H7 (cell line): ENCODE results near the gene BTBD16. TPM values are rescaled to one million over a fixed set of nuclear protein-coding genes. Genes with fewer than 3 reads are reported as not detected.

ENCODE experiments used
- DNase-seq: peaks from one replicate; pipeline ENCODE4 v3.0.0; 2012
- H3K27me3 ChIP-seq: 2 replicates; pipeline ENCODE4 v1.6.0; 2011; ENCODE audit warnings: mild to moderate bottlenecking, low read length; ENCODE audit not compliant: control insufficient read depth, insufficient read depth
- H3K36me3 ChIP-seq: replicated peaks from 2 replicates; pipeline ENCODE4 v1.5.1; 2011; ENCODE audit warnings: low read length; ENCODE audit not compliant: control insufficient read depth, insufficient read depth
- H3K4me3 ChIP-seq: 2 replicates; pipeline ENCODE4 v1.5.1; 2011; ENCODE audit warnings: low read depth, mild to moderate bottlenecking, control low read depth, low read length, moderate library complexity; ENCODE audit not compliant: insufficient read depth
- total RNA-seq: library from RNA; depleted of rRNA; stranded (reverse); fragments of >200 nt; shearing (Covaris generic); gene quantifications from 2 replicates; pipeline ENCODE4 v1.2.3, GENCODE V29; 2014; rRNA removed

Gene BTBD16
- 0.15 and 0.42 TPM in 2 replicates for total RNA-seq

GRCh38 chr10:122271076-122271475, at the start of gene BTBD16:
Gene BTBD16, plus strand, starts transcription at chr10:122271296. Its CDS starts 3,786 bp downstream, at chr10:122275082.
- Histone ChIP-seq H3K4me3 (no peak within 1 kb of the TSS), H3K36me3 (no peaks in the 10 kb centered on the region), H3K27me3 (no peaks in the 10 kb centered on the region)
- no peak for DNase-seq

- Histone ChIP-seq H3K4me3 (no peak overlapping the region), H3K36me3 (peaks cover 23% of the 10 kb centered on the region), H3K27me3 (no peaks in the 10 kb centered on the region)
- no peak for DNase-seq
Observed at GRCh38 chr10:122221958-122222357, 49.1 kb upstream of the BTBD16 start.

GRCh38 chr10:122222638-122223037, 48.5 kb upstream of the BTBD16 start:
- Histone ChIP-seq H3K27me3 (no peaks in the 10 kb centered on the region), H3K36me3 (peaks cover 24% of the 10 kb centered on the region), H3K4me3 (no peak overlapping the region)
- no peak for DNase-seq

- DNase-seq, result no peak
- Histone ChIP-seq H3K27me3 (no peaks in the 10 kb centered on the region), H3K4me3 (no peak overlapping the region), H3K36me3 (peaks cover 24% of the 10 kb centered on the region)
Observed at GRCh38 chr10:122224159-122224558, 46.9 kb upstream of the BTBD16 start.

GRCh38 chr10:122225330-122225729, 45.8 kb upstream of the BTBD16 start:
- Histone ChIP-seq H3K27me3 (no peaks in the 10 kb centered on the region), H3K36me3 (peaks cover 21% of the 10 kb centered on the region), H3K4me3 (no peak overlapping the region)
- no peak for DNase-seq

GRCh38 chr10:122227754-122228153, 43.3 kb upstream of the BTBD16 start:
- peaks cover 21% of the 10 kb centered on the region for H3K36me3 ChIP-seq
- H3K4me3 ChIP-seq, result no peak overlapping the region
- no peak for DNase-seq
- H3K27me3 ChIP-seq, result no peaks in the 10 kb centered on the region

GRCh38 chr10:122229666-122230065, 41.4 kb upstream of the BTBD16 start:
- no peaks in the 10 kb centered on the region for H3K27me3 ChIP-seq
- DNase-seq, result no peak
- no peak overlapping the region for H3K4me3 ChIP-seq
- peaks cover 20% of the 10 kb centered on the region for H3K36me3 ChIP-seq

GRCh38 chr10:122230222-122230621, 40.9 kb upstream of the BTBD16 start:
- DNase-seq, result no peak
- Histone ChIP-seq H3K27me3 (no peaks in the 10 kb centered on the region), H3K36me3 (peaks cover 16% of the 10 kb centered on the region), H3K4me3 (no peak overlapping the region)

- Histone ChIP-seq H3K4me3 (no peak overlapping the region), H3K27me3 (no peaks in the 10 kb centered on the region), H3K36me3 (peaks cover 5% of the 10 kb centered on the region)
- no peak for DNase-seq
Observed at GRCh38 chr10:122232769-122233168, 38.3 kb upstream of the BTBD16 start.

- Histone ChIP-seq H3K27me3 (no peaks in the 10 kb centered on the region), H3K4me3 (no peak overlapping the region), H3K36me3 (peaks cover 4% of the 10 kb centered on the region)
- no peak for DNase-seq
Observed at GRCh38 chr10:122233857-122234348, 37.2 kb upstream of the BTBD16 start.

GRCh38 chr10:122234416-122234815, 36.7 kb upstream of the BTBD16 start:
- Histone ChIP-seq H3K36me3 (peaks cover 5% of the 10 kb centered on the region), H3K4me3 (no peak overlapping the region), H3K27me3 (no peaks in the 10 kb centered on the region)
- no peak for DNase-seq

- H3K36me3 ChIP-seq, result peaks cover 13% of the 10 kb centered on the region
- H3K4me3 ChIP-seq, result no peak overlapping the region
- no peaks in the 10 kb centered on the region for H3K27me3 ChIP-seq
- no peak for DNase-seq
Observed at GRCh38 chr10:122236690-122237306, 34.3 kb upstream of the BTBD16 start.

GRCh38 chr10:122237331-122237990, 33.6 kb upstream of the BTBD16 start:
- Histone ChIP-seq H3K36me3 (peaks cover 18% of the 10 kb centered on the region), H3K4me3 (no peak overlapping the region), H3K27me3 (no peaks in the 10 kb centered on the region)
- no peak for DNase-seq

GRCh38 chr10:122239578-122240257, 31.4 kb upstream of the BTBD16 start:
- no peak overlapping the region for H3K4me3 ChIP-seq
- no peaks in the 10 kb centered on the region for H3K27me3 ChIP-seq
- H3K36me3 ChIP-seq, result peaks cover 18% of the 10 kb centered on the region
- no peak for DNase-seq

GRCh38 chr10:122240401-122240800, 30.7 kb upstream of the BTBD16 start:
- no peak for DNase-seq
- H3K27me3 ChIP-seq, result no peaks in the 10 kb centered on the region
- H3K4me3 ChIP-seq, result no peak overlapping the region
- peaks cover 18% of the 10 kb centered on the region for H3K36me3 ChIP-seq
